ENCODE measurements around the gene SCUBE1. TPM values are rescaled to one million over a fixed set of nuclear protein-coding genes. Genes with fewer than 3 reads are reported as not detected.

The SCUBE1 gene
- total RNA-seq, 1 donor from 2014 or later: 2.9 TPM

DNA sequence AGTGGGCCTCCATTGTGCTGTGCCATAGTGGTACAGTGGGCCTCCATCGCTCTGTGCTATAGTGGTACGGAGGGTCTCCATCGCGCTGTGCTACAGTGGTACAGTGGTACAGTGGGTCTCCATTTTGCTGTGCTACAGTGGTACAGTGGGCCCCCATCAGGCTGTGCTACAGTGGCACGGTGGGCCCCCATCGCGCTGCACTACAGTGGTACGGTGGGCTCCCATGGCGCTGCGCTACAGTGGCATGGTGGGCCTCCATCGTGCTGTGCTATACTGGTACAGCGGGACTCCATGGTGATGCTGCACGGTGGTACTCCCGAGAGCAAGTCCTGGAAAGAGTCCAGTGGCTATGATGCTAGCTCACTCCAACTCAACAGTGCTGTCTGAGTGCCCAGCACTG lies 51.8 kb downstream of the SCUBE1 start:
- TF ChIP-seq, protein P1, sequence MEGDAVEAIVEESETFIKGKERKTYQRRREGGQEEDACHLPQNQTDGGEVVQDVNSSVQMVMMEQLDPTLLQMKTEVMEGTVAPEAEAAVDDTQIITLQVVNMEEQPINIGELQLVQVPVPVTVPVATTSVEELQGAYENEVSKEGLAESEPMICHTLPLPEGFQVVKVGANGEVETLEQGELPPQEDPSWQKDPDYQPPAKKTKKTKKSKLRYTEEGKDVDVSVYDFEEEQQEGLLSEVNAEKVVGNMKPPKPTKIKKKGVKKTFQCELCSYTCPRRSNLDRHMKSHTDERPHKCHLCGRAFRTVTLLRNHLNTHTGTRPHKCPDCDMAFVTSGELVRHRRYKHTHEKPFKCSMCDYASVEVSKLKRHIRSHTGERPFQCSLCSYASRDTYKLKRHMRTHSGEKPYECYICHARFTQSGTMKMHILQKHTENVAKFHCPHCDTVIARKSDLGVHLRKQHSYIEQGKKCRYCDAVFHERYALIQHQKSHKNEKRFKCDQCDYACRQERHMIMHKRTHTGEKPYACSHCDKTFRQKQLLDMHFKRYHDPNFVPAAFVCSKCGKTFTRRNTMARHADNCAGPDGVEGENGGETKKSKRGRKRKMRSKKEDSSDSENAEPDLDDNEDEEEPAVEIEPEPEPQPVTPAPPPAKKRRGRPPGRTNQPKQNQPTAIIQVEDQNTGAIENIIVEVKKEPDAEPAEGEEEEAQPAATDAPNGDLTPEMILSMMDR (IDR thresholded peaks at IDR 0.05): no peak

DNA sequence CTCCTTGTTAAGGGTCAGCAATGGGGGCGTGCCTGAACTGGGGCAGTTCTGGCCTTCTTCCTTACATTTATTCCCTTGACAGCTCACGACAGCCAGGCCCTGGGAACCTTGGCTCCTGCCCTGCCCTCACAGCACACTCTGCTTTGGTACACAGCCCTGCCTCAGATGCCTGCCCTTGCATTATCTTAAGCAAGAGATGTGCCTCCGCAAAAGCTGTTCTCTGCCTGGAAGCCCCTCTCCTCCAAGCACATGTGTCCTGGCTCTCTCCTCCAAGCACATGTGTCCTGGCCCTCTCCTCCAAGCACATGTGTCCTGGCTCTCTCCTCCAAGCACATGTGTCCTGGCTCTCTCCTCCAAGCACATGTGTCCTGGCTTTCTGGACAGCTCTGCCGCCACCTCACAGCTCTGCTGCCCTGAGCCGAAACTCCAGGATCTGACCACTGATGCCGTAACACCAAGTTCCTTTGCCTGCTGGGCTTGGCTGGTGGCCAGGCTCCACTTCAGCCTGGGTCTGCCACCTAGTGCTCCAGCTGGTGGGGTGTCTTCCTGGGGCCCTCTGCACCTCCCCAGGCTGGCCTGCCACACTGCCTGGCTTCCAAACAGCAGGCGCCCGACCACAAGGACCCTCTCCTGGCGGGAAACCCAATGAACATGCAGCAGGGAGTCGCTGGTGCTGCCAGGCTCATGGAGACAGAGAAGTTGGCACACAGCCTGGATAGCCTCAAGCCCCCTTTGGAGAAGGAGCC lies 53.0 kb downstream of the SCUBE1 start:
- no peaks in the 10 kb centered on the region for H3K36me3 ChIP-seq
- no peaks in the 10 kb centered on the region for H3K27me3 ChIP-seq
- DNase-seq (ENCODE audit: low spot score in 2 of 2): peak in 1 of 2 donors; percentile 68
- intact Hi-C loops (cut with DNase I): loop anchor here (5.0 kb wide), 1 partner anchor 52 kb away; the partner anchor contains the start of gene SCUBE1
- H3K9me3 ChIP-seq: no peaks in the 10 kb centered on the region
- H3K27ac ChIP-seq: peak overlapping the region in 1 of 2 donors; percentile 36
- H3K4me1 ChIP-seq: peaks cover 3 to 22% of the 10 kb centered on the region in 2 donors
- TF ChIP-seq, protein P1 (IDR thresholded peaks at IDR 0.05): no peak
- H3K4me3 ChIP-seq: peak overlapping the region; percentile 35 to 48

More for the DNA sequence above, 51.8 kb downstream of the SCUBE1 start:
- Histone ChIP-seq H3K4me1 (peaks cover 3 to 30% of the 10 kb centered on the region in 2 donors), H3K4me3 (no peak overlapping the region), H3K36me3 (no peaks in the 10 kb centered on the region), H3K9me3 (no peaks in the 10 kb centered on the region), H3K27ac (no peak overlapping the region), H3K27me3 (no peaks in the 10 kb centered on the region)
- intact Hi-C loops (cut with DNase I): loop anchor here (5.0 kb wide), 1 partner anchor 51 kb away; the partner anchor contains the start of gene SCUBE1
- no peak for DNase-seq (ENCODE audit: low spot score in 2 of 2)

DNA sequence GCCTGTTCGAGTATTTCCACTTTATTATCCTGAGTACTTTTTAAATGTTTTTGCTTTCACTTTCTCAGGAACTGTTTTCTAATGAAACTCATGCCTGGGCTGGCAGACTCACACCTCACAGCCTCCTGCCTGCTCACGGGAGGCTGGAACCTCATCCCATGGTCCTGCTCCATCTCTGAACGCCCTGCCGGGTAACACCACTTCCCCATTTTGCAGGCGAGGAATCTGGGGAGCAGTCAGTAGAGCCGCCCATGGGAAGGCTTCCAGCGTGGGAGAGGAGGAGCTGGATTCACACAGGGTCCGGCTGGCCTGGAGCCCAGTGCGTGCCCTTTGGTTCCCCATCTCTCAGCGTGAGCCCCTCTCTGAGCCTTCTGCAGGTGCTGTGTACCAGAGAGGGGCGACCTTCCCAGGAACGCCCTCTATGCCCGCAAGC lies 53.6 kb downstream of the SCUBE1 start:
- Histone ChIP-seq H3K4me3 (peak overlapping the region; percentile 35 to 48), H3K27ac (peak overlapping the region in 1 of 2 donors; percentile 36), H3K9me3 (no peaks in the 10 kb centered on the region), H3K36me3 (no peaks in the 10 kb centered on the region), H3K27me3 (no peaks in the 10 kb centered on the region), H3K4me1 (peaks cover 3 to 22% of the 10 kb centered on the region in 2 donors)
- TF ChIP-seq, protein P1 (IDR thresholded peaks at IDR 0.05): no peak
- intact Hi-C loops (cut with DNase I): no loop called here
- DNase-seq (ENCODE audit: low spot score in 2 of 2): no peak

DNA sequence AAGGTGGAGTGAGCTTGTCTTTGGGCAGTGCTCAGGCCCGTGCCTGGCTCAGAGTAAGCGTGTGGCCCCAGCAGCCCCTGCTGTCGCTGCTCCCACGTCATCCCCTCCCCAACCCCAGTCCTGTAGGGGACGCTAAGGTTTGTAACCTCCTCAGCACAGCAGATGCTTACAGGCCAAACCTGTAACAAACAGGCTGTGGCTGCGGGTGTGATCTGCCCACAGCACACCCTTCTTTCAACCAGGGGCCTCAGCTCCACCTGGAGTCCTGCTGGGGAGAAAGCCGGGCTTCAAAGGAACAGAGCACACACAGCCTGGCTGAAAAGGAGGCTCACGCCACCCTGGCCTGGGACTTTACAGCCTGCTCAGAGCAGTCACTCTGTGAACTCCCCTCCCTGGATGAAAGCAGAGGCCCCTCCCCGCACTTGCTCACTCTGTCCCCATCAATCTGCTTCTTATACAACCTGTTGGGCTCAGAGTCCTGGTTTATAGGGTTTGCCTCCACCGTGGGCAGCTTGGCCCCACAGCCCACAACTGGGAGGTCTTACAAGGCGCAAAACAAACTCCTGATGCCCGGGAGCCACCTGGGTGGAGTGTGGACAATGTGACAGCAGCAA lies 54.3 kb downstream of the SCUBE1 start:
- no peak for DNase-seq (ENCODE audit: low spot score in 2 of 2)
- TF ChIP-seq, protein P1 (IDR thresholded peaks at IDR 0.05): no peak
- peak overlapping the region in 1 of 2 donors; percentile 36 for H3K27ac ChIP-seq

DNA sequence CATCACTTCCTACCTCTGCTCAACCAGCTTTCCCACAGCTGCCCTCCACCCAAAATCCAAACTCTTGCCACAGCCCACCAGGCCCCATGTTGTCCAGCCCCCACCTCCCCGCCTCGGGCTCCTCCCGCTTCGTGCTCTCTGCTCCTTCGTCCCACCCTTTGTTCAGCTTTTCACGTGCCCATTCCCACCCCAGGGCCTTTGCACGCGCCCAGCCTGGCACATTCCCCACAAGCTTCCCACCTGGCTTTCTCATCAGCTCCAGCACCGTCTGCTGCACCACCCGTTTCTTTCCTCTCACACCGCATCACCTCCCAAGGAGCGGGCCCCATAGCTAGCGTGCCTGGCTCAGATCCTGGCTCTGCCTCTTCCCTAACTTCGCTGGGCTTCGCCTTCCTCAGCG lies 54.8 kb downstream of the SCUBE1 start:
- DNase-seq (ENCODE audit: low spot score in 2 of 2): no peak
- H3K4me3 ChIP-seq: no peak overlapping the region
- intact Hi-C loops (cut with DNase I): no loop called here
- TF ChIP-seq, protein P1 (IDR thresholded peaks at IDR 0.05): no peak
- no peaks in the 10 kb centered on the region for H3K36me3 ChIP-seq
- H3K27me3 ChIP-seq: no peaks in the 10 kb centered on the region
- peaks cover 3 to 22% of the 10 kb centered on the region in 2 donors for H3K4me1 ChIP-seq
- H3K9me3 ChIP-seq: no peaks in the 10 kb centered on the region
- no peak overlapping the region for H3K27ac ChIP-seq

More for the DNA sequence above, 54.3 kb downstream of the SCUBE1 start:
- peaks cover 3 to 22% of the 10 kb centered on the region in 2 donors for H3K4me1 ChIP-seq
- no peaks in the 10 kb centered on the region for H3K9me3 ChIP-seq
- H3K36me3 ChIP-seq: no peaks in the 10 kb centered on the region
- H3K27me3 ChIP-seq: no peaks in the 10 kb centered on the region
- intact Hi-C loops (cut with DNase I): no loop called here
- H3K4me3 ChIP-seq: peak overlapping the region; percentile 35 to 48
